AG20443 (cell line): ENCODE results near the gene TMEM121.
"Not testable (repeated sequence)": the region's sequence is repeated elsewhere in the genome, so short reads cannot be mapped to it uniquely, and the experiment has no call there.

Experiments
- DNase-seq: peaks from one replicate; pipeline ENCODE4 v3.0.0; 2012; ENCODE audit warnings: low spot score, mixed read lengths

TMEM121 gene

DNA sequence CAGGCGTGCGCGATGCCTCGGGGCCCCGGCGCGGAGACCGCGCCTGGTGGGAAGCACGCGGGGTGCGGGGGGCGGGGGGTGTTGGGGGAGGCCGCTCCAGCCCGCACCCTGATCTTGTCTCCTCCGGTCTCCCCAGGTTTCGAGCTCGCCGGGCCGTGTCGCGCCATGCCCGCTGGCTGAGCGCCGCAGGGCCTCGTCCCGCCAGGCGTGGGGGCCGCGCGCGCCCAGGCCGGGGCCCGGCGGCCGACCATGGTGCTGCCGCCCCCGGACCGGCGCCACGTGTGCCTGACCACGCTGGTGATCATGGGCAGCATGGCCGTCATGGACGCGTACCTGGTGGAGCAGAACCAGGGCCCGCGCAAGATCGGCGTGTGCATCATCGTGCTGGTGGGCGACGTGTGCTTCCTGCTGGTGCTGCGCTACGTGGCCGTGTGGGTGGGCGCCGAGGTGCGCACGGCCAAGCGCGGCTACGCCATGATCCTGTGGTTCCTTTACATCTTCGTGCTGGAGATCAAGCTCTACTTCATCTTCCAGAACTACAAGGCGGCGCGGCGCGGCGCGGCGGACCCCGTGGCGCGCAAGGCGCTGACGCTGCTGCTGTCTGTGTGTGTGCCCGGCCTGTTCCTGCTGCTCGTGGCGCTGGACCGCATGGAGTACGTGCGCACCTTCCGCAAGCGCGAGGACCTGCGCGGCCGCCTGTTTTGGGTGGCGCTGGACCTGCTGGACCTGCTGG, 2.4 kb downstream of the TMEM121 start:
- no peak for DNase-seq

DNA sequence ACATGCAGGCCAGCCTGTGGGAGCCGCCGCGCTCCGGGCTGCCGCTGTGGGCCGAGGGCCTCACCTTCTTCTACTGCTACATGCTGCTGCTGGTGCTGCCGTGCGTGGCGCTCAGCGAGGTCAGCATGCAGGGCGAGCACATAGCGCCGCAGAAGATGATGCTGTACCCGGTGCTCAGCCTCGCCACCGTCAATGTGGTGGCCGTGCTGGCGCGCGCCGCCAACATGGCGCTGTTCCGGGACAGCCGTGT, 2.9 kb downstream of the TMEM121 start:
- DNase-seq = no peak

- no peak for DNase-seq
These were observed 3.3 kb downstream of the TMEM121 start for GRCh38 chr14:105529569-105530284.

GRCh38 chr14:105530285-105531087, 4.1 kb downstream of the TMEM121 start:
- no peak for DNase-seq

GRCh38 chr14:105531088-105531893, 4.9 kb downstream of the TMEM121 start:
- DNase-seq = no peak

DNA sequence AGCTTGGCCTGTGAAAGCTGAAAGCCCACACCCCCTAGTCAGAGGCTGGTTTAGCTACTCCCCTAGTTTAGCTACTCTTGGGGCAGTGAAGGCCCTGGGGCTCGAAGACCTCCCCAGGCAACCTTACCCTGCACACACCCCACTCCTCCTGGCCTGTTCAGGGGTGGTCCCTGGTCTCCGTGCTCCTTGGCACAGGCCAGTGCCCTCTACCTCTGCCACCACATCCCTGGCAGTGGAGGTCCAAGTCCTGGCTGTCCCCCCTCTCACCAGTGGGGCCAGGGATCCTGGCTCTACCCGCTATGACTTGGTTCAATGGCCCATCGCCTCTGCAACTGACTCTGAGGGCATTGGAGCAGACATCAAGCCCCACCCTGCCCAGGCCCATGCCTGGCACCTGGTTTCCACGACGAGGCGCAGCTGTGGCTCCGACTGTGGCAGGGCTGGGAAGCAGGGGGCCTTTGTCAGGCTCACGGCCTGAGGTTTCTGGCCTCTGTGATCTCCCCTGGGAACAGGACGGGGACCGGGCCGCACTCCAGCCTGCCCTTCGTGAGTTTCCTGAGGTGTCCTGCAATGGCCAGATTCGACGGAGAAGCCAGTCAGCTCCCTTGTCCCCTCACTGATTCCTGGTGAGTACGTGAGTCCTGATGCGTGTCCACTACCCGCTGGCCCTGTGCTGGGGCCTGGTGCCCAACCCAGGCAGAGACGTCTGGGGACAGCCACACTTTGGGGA, 5.7 kb downstream of the TMEM121 start:
- DNase-seq = no peak

GRCh38 chr14:105532735-105533141, 6.4 kb downstream of the TMEM121 start:
- DNase-seq = peak; percentile 76

GRCh38 chr14:105533391-105533790, 7.0 kb downstream of the TMEM121 start:
- DNase-seq = no peak

GRCh38 chr14:105533811-105534498, 7.6 kb downstream of the TMEM121 start:
- DNase-seq = no peak

GRCh38 chr14:105534586-105534985, 8.2 kb downstream of the TMEM121 start:
- DNase-seq = no peak

DNA sequence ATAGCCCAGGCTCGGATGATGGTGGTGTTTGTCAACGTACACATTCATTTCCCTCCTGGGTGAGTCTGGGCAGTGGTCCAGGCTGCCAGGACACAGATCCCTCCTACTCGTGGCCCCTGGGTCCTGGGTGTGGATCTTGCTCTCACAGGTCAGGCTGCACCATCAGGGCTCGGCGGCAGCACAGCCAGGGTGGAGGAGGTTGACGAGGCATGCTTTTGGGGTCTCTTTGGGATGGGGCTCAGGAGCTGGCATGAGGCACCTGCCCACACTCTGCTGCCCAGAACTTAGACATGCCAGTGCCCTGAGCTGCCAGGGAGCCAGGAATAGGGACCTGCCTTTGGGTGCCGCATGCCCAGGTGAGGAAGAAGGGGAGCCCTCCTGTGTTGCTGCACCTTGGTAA, 9.7 kb downstream of the TMEM121 start:
- no peak for DNase-seq

GRCh38 chr14:105536691-105537579, 10.6 kb downstream of the TMEM121 start:
- DNase-seq = no peak

DNA sequence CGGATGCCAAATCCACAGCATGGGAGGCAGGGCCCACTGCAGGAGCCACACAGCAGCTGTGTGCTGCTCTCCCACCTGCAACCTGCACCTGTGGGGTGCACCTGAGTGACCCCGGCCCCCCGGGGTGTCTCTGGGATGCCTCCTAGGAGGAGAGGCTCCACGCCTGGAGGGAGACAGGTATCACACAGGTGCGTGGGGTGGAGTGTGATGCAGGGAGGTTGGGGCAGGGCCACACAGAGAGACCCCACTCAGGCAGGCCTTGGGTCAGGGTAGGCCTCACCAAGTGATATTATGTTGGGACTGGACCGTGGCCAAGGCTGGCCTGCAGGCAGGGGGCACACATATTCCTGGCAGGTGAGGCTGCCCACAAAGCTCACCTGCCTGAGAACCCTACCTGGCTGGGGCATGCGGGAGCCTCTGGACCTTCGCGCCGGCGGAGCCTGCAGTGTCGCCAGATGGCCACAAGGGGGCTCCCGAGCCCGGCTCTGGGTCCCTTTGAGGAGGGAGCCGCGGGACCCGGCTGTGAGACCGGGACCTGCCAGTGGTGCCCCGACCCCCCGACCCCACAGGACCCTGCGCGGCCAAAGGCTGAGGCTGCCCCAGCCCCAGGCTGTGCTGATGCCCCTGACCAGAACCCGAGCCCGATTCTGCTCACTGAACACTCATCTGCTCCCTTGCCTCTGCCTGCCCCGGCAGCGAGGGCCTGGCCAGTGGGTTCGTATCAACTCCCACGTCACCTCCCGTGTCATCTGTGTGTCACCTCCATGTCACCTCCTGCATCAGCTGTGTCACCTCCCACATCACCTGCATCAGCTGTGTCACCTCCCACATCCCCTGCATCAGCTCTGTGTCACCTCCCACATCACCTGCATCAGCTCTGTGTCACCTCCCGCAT, 11.4 kb downstream of the TMEM121 start:
- DNase-seq = peak; percentile 87

DNA sequence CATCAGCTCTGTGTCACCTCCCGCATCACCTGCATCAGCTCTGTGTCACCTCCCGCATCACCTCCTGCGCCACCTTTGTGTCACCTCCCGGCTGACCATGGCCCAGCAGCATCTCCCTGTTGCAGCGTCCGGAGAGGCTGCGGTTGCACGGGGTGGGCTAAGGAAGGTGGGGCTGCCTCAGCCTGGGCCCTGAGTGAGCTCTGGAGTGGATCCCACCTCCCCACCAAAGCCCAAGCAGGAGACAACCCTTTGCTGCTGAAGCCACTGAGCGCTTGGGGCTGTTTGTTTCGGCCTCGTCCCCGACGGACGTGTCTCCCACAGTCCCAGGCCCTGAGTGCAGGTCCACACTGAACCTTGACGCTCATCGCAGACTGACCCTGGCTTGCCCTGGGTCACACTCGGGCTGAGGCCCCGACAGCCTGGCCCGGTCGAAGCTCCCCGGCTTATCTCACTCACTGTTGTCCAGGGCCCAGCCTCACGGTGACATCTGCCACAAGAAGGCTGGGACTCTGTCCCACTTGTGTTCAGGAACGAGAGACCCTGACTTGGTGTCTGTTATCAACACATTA, 12.2 kb downstream of the TMEM121 start:
- no peak for DNase-seq

GRCh38 chr14:105540811-105541210, 14.4 kb downstream of the TMEM121 start:
- no peak for DNase-seq

DNA sequence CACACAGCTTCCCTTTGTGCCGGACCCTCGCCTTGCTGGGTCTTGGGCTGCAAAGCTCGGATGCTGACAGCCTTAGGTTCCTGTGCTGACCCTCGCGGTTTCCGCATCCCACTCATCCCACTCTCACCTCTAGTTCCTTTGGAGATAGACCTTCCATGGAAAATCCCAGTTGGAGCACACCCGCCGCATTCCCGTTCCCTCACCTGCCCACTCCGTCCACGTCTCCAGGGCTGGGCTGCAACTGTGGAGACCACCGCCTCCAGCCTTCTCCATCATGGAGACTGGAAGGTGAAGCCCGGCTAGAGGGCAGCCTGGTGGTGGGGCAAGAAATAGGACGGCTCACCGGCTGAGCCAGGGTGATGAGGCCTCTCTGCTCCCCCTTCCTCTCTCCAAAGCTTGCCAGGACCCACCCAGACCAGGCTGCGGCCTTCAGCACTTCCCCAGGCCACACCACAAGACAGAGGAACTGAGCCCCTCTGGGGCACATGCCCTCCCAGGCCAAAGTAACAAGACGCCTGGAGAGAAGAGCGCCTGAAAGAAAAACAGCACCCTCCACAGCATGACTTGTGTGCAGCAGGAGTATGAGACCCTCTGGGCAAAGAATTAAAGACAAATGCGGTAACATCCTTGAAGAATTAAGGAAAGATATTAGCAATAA, 15.0 kb downstream of the TMEM121 start:
- DNase-seq = no peak

GRCh38 chr14:105545676-105546075, 19.3 kb downstream of the TMEM121 start:
- DNase-seq = not testable (repeated sequence)

- DNase-seq = not testable (repeated sequence)
These were observed 20.0 kb downstream of the TMEM121 start for GRCh38 chr14:105546410-105546809.
